ENCODE measurements around the gene HTR2B.
"Not testable (repeated sequence)": the region's sequence is repeated elsewhere in the genome, so short reads cannot be mapped to it uniquely, and the experiment has no call there.

Gene HTR2B

DNA sequence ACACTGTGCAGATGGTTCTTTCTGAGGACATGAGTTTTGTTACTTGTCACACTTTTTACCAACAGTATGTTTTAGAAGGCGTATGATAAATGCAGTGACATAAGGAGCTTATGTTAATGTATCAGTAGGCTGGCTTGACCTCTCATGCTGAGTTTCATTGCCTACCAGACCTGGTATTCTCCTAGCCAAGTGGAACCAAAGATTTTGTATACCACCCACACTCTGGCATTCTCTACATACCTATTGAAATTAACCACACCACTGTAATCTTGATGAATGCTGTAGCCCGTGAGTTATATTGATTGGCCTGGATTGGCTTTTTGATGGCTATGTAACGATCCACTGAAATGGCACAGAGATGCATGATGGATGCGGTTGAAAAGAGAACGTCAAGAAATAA lies 11.4 kb downstream of the HTR2B start:
- in situ Hi-C loops (cut with HindIII; ENCODE audit: low pct_ligation_motif_present, low sequenced_read_pairs): no loop called here
- Histone ChIP-seq H3K36me3 (replicated peaks) (peaks cover 7% of the 10 kb centered on the region), H3K27ac (no peak overlapping the region), H3K27me3 (replicated peaks) (no peaks in the 10 kb centered on the region), H3K4me3 (ENCODE audit: low read depth, low read length) (no peak overlapping the region)
- no peak for DNase-seq
- TF ChIP-seq, protein P1, sequence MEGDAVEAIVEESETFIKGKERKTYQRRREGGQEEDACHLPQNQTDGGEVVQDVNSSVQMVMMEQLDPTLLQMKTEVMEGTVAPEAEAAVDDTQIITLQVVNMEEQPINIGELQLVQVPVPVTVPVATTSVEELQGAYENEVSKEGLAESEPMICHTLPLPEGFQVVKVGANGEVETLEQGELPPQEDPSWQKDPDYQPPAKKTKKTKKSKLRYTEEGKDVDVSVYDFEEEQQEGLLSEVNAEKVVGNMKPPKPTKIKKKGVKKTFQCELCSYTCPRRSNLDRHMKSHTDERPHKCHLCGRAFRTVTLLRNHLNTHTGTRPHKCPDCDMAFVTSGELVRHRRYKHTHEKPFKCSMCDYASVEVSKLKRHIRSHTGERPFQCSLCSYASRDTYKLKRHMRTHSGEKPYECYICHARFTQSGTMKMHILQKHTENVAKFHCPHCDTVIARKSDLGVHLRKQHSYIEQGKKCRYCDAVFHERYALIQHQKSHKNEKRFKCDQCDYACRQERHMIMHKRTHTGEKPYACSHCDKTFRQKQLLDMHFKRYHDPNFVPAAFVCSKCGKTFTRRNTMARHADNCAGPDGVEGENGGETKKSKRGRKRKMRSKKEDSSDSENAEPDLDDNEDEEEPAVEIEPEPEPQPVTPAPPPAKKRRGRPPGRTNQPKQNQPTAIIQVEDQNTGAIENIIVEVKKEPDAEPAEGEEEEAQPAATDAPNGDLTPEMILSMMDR (IDR thresholded peaks at IDR 0.05; ENCODE audit: low read depth, low read length, missing control alignments): no peak

DNA sequence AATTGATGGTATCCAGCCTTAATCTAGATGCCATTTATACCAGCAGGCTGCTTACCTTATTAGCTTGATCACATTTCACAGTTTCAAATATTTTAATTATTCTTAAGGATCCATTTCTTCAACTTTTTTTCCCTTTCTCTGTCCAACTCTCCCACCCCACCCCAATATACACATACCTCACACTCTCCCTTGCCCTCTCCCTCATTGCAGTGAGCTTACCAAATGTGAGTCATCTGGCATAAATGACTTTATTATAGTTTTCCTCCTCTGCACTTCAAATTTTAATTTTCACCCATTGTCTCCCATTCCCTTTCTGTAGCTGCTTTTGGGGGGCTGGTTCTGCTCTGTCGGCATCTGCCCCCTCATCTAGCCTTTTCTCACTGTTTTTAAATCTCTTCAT lies 12.9 kb downstream of the HTR2B start:
- Histone ChIP-seq H3K36me3 (replicated peaks) (peaks cover 9% of the 10 kb centered on the region), H3K27ac (peak overlapping the region; percentile 24)

DNA sequence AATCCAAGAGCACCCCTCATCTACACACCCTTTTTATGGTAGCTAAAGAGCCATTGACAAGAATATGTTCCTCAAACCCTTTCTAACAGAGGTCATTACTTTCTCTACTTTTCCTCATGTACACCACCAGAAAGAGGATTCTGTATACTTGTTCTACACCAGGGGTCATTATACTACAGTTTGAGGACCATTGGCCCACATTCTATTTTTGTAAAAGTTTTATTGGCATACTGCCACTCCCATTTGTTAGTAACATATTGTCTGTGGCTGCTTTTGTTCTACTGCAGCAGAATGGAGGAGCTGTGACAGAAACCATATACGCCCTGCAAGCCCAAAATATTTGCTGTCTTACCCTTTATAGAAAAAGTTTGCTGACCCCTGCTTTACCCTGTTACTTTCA lies 14.3 kb downstream of the HTR2B start:
- DNase-seq: peak; percentile 42
- TF ChIP-seq, protein P1 (IDR thresholded peaks at IDR 0.05; ENCODE audit: low read depth, low read length, missing control alignments): peak; percentile 23
- Histone ChIP-seq H3K27ac (no peak overlapping the region), H3K27me3 (replicated peaks) (no peaks in the 10 kb centered on the region), H3K4me3 (ENCODE audit: low read depth, low read length) (no peak overlapping the region), H3K36me3 (replicated peaks) (peaks cover 9% of the 10 kb centered on the region)
- in situ Hi-C loops (cut with HindIII; ENCODE audit: low pct_ligation_motif_present, low sequenced_read_pairs): no loop called here

More for the DNA sequence above, 12.9 kb downstream of the HTR2B start:
- TF ChIP-seq, protein P1 (IDR thresholded peaks at IDR 0.05; ENCODE audit: low read depth, low read length, missing control alignments): no peak
- in situ Hi-C loops (cut with HindIII; ENCODE audit: low pct_ligation_motif_present, low sequenced_read_pairs): no loop called here
- Histone ChIP-seq H3K4me3 (ENCODE audit: low read depth, low read length) (no peak overlapping the region), H3K27me3 (replicated peaks) (no peaks in the 10 kb centered on the region)
- peak; percentile 37 for DNase-seq

DNA sequence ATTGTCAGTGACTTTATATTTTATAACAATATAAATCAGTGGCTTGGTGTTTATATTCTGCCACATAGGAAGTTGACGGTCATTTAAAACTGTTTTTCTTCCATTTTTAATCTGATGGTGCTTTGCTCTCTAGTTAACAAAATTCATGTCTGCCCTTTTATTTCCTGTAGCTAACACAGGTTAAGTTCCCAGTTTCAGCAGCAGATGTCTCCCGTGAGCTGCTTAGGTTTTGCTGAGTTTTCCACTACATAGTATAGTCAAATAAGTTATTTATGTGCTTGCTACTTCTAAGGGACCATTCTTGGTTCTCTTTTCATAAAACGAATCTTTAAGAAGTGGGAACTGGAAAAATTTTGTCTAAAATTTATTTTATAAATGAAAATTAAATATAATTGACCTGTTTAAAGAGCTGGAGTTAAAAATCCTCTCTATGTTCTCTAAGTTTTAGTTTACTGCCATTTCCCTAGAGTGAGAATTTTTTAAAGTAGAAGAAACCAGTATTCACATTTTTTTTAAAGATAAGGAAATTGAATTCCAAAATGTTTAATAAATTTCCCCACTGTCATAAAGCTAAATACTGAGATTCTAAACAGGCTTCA lies 20.6 kb downstream of the HTR2B start:
- Histone ChIP-seq H3K36me3 (replicated peaks) (peaks cover 26% of the 10 kb centered on the region), H3K27ac (peak overlapping the region; percentile 10), H3K27me3 (replicated peaks) (no peaks in the 10 kb centered on the region), H3K4me3 (ENCODE audit: low read depth, low read length) (no peak overlapping the region)
- TF ChIP-seq, protein P1 (IDR thresholded peaks at IDR 0.05; ENCODE audit: low read depth, low read length, missing control alignments): peak; percentile 86
- peak; percentile 73 for DNase-seq
- in situ Hi-C loops (cut with HindIII; ENCODE audit: low pct_ligation_motif_present, low sequenced_read_pairs): no loop called here

DNA sequence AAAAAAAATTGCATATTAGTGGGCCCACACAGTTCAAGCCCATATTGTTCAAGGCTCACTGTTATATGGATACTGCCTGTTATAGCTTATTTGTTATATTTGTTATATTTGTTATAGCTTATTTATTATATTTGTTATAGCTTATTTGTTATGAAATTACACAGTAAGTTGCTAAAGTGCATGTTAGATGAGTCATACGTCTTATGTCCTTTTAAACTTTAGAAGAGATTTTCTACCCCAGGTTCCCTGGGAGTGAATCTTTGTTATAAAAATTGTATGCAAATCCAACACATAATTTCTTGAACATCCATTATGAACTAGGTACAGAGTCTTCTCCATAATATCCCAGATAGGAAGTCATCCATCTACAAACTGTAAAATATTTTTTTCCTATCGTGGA lies 22.1 kb downstream of the HTR2B start:
- no peak for DNase-seq
- peaks cover 27% of the 10 kb centered on the region for H3K36me3 ChIP-seq (replicated peaks)
- TF ChIP-seq, protein P1 (IDR thresholded peaks at IDR 0.05; ENCODE audit: low read depth, low read length, missing control alignments): no peak
- in situ Hi-C loops (cut with HindIII; ENCODE audit: low pct_ligation_motif_present, low sequenced_read_pairs): no loop called here
- peak overlapping the region; percentile 10 for H3K27ac ChIP-seq
- H3K27me3 ChIP-seq (replicated peaks): no peaks in the 10 kb centered on the region
- no peak overlapping the region for H3K4me3 ChIP-seq (ENCODE audit: low read depth, low read length)

GRCh38 chr2:231100990-231101389 lies 23.9 kb downstream of the HTR2B start:
- H3K36me3 ChIP-seq (replicated peaks): peaks cover 29% of the 10 kb centered on the region
- no peak overlapping the region for H3K4me3 ChIP-seq (ENCODE audit: low read depth, low read length)

GRCh38 chr2:231100321-231100720 lies 24.5 kb downstream of the HTR2B start:
- in situ Hi-C loops (cut with HindIII; ENCODE audit: low pct_ligation_motif_present, low sequenced_read_pairs); H3K27me3 ChIP-seq (replicated peaks); H3K4me3 ChIP-seq (ENCODE audit: low read depth, low read length); DNase-seq; H3K27ac ChIP-seq: not testable (repeated sequence)
- H3K36me3 ChIP-seq (replicated peaks): peaks cover 29% of the 10 kb centered on the region

More at GRCh38 chr2:231100990-231101389, 23.9 kb downstream of the HTR2B start:
- no peak for DNase-seq
- in situ Hi-C loops (cut with HindIII; ENCODE audit: low pct_ligation_motif_present, low sequenced_read_pairs): no loop called here
- Histone ChIP-seq H3K27me3 (replicated peaks) (no peaks in the 10 kb centered on the region), H3K27ac (no peak overlapping the region)
- TF ChIP-seq, protein P1 (IDR thresholded peaks at IDR 0.05; ENCODE audit: low read depth, low read length, missing control alignments): no peak
